Measurements from ENCODE around the gene SLC6A5.

Gene SLC6A5

DNA sequence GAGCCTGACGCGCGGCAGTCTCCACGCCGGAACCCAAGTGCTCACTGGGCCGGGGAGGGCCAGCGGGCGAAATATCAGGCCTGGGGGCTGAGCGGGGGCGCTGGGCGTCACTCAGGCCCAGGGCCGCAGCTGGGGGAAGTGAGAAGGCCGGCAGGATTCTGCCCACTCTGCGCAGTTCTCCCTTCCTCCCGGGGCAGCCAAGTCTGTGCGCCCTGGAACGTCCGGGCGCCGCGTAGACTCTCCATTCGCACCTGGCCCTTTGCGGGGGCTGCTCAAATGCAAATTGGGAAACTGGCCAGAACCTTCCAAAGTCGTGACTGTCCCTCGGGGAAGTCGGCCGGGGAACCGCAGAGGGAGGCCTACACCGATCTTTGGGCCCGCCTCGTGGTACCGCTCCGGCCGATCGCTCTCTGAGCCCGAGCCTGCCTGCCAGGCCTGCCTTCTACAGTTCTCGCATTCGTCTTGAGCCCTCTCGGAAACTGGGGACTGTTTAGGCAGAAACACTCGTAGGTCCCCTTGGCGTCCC is 2.2 kb upstream of the SLC6A5 start:
- no peak for DNase-seq

DNA sequence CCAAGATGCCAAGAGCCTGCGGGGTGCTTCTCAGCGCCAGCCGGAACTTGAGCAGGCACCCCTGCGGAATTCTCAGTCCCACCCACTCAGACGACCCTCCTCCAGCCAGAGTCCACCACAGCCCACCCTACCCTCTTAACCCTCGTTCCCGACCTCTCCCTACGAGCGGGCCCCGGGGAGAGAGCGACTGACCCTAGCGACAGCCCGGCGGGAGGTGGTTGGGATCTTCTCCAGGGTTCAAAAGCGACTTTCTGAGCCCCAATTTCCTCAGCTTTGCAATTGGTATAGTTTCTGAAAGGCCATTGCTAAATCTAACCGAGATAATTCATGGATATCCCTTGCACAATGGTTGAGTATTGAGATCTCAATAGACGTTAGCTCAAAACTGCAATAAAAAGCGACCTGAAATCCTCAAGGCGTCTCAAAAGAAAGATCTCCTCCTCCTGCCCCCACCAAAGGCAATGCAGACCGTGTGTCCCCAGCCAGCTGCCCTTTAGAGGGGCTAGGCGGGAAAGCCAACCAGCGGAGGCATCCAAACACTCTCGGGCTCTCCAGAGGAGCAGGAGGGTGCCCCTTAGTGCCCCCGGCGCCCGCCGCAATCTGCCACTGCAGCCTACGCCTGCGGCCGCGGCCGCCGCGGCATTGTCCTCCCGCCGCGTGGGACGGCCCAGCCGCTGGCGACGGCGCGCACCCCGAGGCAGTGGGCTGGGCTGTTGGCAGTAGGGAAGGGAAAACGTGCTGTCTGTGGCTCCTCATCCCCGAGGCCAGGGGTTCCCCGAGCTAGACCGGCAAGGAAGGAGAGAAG is 1.5 kb upstream of the SLC6A5 start:
- no peak for DNase-seq

DNA sequence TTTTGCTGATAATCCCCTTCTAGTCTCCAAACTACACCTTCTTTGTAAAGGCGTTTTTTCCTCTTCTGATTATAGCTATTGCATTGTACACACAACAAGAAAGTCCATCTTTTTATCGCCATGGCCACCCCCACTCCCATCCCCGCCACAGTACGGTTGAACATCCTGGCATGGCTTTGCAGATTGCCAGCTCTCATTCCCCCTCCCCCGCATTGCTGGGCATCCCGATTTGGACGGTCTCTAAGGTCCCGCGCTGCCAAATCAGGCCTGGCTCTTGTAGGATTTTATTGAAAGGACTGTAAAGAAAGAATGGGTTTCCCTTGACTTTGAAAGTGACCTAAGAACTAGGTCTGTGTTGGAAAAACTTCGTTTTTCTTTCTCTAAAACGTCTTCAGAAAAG is 916 bp upstream of the SLC6A5 start:
- no peak for DNase-seq

DNA sequence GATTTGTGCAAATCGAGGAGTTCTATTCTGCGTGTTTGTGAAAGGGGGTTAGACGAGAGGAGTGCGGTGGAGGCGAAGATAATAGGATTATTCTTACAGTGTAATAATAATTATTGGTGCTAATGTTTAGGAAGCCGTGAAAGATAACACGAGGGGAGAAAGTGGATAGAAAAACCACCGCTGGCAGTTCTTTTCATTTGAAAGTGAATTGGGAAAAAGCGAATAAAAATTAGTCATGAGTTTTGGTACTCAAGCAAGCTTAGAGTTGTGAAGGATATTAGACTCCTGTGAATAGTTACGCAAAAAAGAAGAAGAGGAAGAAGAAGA is 575 bp downstream of the SLC6A5 start:
- no peak for DNase-seq

DNA sequence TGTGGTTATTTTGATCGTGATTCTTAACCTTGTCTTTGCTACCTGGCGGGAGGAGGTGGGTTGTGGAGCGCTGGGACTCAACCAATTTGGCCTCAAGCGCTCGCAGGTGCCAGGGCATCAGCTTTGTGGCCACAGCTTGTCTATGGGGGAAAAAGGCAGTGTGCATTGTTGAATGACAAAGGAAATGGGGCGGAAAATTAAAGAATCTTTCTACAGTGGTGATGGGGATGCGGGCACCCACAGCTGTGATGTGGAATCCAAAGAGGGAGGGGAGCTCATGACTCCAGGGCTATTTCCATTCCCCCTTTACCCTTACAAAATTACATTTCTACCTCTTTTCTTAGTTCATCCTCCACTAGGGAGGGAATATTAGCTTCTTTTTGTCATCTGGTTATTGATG is 1.1 kb downstream of the SLC6A5 start:
- DNase-seq, result no peak

DNA sequence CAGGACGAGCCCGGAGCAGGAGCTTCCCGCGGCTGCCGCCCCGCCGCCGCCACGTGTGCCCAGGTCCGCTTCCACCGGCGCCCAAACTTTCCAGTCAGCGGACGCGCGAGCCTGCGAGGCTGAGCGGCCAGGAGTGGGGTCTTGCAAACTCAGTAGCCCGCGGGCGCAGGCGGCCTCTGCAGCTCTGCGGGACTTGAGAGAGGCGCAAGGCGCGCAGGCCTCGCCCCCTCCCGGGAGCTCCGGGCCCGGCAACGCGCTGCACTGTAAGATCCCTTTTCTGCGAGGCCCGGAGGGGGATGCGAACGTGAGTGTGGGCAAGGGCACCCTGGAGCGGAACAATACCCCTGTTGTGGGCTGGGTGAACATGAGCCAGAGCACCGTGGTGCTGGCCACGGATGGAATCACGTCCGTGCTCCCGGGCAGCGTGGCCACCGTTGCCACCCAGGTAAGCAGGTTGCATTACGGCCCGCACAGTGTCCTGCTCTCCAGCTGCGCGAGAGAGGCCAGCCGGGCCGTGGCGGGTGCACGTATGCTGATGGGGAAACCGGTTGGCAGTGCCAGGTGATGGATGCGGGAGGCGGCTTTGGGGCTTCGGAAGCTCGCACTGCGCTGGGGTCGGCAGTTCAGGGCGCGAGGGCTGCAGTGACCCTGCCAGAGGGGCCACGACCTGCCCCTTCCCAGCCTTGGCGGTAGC is 2.0 kb downstream of the SLC6A5 start:
- DNase-seq, result no peak

DNA sequence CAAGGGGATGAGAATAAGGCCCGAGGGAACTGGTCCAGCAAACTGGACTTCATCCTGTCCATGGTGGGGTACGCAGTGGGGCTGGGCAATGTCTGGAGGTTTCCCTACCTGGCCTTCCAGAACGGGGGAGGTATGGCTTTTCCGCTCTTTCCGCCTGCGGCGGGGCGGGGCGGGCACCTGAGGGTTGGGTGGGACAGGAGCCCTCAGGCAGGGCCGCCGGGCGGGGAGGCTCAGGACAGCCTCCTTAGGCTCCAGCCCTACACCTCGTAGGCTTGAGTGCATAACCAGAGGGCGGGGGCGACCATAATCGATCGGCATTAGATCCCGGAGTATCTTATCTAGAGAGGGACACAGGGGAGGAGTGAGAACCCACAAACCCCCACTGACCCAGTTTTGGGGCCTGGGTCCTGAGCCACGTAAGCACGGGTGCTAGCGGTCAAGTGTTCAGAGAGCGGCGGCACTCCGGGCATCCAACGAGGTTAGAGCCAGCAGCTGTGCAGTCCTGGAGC is 4.9 kb downstream of the SLC6A5 start:
- no peak for DNase-seq

DNA sequence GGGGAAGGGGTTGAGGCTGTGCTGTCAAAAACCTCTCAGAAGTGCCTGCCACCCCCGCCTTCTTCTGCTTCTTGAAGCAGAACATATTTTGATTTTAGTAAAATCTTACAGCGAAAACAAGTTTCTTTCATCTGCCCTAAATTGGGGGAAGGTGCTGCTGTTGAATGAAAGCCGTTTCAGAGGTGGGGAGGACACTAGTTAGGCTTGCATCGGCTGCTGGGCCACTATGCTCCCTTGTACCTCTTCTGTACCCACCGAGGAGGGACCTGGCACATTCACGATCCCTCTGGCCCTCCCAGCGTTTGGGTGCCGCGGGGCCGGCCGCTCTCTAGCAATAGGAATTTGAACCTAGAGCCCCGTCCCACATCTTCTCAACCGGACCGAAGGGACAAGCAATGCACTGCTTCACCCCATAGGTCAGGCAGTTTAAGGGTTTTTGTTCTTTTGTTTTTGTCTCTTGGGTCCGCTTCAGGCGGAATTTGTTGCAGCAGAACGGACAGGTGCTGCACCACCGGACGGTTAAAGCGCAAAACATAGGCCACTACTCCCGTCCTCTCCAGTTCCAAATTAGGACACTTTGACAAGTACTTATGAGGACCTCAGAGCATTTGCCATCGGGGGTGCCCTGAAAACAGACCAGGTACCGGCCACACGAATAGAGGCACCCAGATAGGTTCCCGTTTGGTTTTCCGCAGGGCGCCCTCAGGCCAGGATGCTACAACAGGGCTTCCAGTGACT is 5.6 kb downstream of the SLC6A5 start:
- DNase-seq, result no peak

DNA sequence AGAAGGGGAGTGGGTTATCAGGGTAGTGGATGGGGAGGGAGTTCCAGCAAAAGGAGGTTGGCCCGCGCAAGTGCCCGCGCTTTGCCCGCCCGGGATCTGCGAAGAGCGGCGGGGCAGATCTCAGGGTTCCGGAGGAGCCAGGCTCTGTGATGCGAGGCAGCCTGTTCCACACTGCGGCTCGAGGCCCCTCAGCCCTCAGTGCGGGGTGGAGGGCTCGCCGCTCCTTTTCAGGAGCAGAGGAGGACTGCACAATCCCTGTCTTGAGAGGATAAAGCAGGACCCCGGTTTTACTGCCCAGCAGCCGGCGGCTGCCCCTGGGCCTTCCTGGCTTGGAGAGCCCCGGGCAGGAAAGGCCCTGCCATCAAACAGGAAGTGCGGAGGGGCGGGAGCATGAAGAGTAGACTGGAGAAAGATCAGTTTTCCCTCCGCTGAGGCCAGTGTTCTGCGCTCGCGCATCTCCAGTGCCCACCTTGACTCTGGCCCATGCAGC is 6.2 kb downstream of the SLC6A5 start:
- DNase-seq, result no peak

DNA sequence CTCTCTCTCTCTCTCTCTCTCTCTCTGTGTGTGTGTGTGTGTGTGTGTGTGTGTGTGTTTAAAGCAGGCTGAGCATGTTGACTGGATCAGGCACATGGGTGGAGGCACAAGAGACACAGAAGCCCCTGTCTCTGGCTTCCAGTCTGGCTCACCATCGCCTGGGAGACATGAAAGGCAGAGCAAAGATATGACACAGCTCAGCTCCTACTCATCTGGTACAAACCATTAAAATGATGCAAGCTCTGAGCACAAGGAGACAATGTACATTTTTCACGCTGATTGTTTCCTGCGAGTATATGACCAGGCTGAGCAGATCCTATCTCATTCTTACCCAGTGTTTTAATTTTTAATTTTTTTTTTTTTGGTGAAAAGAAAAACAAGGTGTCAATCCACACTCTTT is 9.5 kb downstream of the SLC6A5 start:
- DNase-seq, result no peak

DNA sequence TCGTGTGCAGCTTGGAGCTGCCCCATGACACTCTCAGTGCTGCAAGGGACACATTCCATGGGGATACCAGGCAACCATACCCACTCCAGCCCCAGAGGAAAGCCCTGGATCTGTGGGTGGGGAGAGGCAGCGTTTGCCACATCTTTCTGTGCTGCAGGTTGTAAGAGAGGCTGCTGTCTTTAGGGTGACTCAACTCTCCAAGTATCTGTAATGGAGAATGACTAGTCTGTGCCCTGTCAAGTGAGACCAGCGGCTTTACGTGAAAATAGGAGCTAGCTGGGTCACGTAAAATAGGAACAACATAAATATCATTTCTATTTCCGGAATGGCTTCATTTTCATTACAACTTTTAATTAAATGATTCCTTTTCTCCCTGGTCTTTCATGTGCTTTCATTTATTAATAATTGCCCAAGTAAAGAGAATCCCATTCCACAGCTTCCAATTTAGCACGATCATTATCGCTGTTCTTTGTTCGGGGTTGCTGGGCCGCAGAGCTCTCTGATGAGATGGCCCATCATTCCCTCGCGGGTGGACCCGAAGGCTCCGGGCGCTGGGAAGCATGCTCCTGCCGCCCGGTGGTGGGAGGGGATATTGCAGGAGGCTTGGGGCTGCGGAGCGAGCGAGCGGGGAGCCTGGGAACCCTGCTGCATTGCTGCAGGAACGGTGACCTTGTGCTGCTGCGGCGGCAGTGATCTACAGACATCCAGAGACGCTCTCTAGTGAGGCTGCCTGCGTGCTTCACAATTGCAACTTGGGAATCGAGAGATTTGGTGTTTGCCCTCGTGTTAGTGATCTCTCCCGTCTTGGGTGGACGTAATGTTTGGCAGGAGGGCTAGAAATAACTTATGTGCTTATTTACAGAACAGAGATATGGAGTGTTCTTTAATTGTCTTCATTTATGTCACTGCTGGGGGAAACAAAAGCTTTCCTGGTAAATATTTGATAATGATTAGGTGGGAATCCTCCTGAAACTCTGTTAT is 10.6 kb downstream of the SLC6A5 start:
- peak; percentile 41 to 44 for DNase-seq

DNA sequence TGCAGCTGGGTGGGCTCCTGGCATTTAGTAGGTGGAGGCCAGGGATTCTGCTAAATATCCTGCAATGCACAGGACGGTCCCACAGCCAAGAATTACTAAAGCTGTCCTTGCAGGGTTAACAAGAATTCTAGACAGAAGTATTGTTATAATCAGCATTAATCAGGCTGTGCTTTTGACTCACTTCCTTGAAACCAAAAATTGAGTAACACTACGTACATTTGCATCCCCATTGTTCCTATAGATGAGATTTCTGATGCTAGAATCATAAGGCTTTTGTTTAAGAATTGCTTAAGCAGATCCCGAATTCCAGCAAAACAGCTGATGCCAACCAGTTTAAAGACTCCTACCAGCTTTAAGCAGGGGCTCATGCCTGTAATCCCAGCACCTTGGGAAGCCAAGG is 11.4 kb downstream of the SLC6A5 start:
- no peak for DNase-seq

DNA sequence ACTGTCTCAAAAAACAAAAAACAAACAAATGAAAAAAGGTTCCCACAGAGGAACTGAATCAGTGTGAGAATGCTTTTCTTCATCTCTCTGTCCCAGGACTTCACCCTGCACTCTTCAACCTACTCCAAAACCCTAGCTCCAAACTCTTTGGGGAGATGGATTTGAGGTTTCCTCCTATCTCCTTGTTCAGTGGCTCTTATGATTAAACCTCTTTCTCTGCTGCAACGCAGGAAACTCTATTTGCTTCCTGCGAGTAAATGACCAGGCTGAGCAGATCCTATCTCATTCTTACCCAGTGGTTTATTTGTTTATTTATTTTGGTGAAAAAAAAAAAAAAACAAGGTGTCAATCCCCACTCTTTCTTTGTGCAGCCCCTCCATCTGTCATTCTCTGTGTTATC is 12.0 kb downstream of the SLC6A5 start:
- DNase-seq, result no peak

DNA sequence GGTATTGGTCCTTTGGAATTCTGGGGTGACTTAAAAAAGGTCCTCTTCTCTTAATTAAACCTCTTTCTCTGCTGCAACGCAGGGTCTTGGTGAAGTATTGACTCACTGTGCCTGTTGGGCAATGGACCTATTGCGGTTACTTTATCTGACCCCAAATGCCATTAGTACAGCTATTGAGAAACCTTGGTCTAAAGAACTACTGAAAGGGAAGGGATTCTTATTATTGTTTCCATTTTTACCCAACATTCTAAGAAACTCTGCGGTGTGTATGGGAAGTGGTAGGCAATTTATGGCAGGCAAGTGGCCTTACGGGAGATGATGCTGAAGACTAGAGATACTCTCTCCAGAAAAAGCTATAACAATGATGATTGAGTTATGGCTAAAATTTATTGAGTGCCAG is 12.5 kb downstream of the SLC6A5 start:
- DNase-seq, result no peak

DNA sequence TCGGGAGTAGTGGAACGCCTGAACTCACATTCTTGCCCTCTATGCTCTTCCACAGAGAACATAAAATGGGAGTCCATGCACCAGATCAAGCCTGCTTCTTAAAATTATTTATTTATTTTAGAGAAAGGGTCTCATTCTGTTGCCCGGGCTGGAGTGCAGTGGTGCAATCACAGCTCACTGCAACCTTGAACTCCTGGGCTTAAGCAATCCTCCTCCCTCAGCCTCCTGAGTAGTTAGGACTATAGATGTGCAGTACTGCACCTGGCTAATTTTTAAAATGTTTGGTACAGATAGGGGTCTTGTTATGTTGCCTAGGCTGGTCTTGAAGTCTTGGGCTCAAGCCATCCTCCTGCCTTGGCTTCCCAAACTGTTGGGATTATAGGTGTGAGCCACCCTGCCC is 13.0 kb downstream of the SLC6A5 start:
- no peak for DNase-seq

DNA sequence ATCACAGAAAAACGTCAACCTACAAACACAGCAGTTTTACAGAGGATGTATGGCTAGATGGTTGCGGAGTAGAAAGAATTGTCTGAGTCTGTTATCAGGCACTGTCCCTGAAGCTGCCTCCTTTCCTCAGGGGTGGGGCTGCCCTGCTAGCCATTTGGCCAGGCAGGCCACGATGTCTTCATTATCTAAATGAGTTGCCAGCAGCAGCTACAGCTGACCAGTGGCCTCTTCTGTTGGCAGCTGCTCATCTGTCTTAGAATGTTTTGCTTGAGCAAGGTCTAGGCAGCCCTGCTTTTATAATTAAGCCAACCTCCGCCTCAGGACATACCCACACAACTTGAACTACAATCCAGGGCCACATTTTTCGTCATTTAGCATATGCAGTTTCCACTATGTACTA is 17.5 kb downstream of the SLC6A5 start:
- DNase-seq, result no peak

DNA sequence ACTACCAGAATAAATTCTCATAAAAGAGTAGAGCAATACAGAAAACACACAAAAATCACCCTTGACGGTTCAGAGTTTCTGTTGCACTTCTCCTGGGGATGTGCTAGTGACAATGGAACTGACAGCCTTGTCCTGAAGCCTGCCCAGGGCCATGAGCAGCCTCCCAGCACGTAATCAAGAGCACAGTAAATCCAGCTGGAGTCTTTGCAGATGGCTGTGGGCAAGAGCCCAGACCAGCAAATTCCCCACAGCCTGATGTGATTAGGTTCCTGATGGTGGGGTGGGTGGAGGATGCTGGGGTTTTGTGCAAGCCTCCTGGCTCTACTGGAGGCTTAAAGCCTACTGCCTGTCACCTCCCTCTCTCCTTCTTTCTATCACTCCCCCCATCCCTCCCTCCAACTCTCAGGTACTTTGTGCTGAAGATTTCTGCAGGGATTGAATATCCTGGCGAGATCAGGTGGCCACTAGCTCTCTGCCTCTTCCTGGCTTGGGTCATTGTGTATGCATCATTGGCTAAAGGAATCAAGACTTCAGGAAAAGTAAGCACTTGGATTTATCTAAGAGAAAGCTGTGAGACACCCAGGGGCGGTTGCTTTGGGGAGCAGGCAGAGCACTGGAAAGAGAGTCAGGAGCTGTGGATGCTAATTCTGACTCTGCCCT is 18.1 kb downstream of the SLC6A5 start:
- no peak for DNase-seq

DNA sequence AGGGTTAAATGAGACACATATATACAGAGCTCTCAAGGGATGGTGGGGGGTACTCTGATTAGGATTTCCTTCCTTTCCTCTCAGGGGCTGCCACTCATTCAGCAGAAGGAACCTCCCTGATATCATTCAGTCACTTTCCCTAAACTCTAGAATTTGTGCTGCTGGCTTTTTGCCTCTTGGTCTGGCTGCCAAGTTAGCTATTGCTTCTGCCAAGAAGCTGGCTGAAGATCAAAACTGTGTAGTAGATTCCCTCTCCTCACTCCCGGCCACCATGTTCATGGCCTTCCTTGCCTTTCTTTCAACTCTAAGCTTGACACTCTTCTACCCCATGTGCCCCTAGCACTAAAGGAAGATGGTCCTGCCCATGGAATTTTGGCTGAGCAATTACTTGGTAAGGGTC is 18.7 kb downstream of the SLC6A5 start:
- DNase-seq, result no peak

DNA sequence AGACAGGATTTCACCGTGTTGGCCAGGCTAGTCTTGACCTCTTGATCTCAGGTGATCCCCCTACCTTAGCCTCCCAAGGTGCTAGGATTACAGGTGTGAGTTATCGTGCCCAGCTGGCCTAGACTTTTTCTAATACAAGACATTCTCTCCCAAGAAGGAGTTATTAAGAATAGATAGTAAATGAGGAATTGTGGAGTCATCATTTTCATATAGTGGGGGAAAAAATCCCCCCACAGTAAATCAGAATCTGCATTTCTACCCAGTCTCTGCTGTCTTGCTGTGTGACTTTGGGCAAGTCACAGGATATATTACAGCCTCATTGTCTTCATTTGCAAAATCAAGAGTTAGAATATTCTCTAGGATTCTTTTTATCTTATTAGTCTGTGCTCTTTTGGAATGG is 21.6 kb downstream of the SLC6A5 start:
- DNase-seq, result no peak

DNA sequence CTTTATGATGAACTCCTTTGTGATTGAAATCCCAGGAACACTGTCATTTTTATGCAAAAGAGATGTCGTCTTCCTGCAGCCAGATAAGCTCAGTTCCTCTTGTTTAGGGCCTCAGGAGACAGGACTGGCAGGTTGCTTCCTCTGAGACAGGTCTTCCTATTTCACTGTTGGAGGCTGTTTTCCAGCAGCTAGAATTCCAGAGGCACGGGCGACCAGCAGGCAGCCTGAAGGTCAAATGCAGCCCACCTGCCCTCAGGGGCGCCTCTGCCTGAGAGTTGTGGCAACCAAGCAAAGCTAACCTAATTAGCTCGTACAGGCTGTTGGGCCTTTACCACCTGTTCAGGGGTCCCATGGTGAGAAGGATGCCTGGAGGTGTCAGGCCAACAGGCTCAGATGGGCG is 22.3 kb downstream of the SLC6A5 start:
- DNase-seq, result no peak

DNA sequence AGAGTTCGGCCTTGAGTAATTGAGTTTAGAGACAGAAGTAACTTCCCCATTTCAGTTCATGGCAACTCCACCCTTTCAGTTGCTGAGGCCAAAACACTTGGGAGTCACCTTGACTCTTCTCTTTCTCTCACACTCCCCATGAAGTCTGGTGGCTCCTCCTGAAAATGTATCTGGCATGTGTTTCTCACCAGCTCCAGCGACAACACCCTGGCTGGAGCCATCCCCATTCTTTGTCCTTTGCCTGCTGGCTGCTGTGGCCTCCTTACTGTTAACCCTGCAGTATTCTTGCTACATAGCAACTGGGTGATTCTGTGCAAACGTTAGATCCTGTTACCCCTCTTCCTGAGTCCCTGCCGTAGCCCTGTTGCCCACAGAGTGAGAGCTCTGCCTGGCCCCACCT is 23.8 kb downstream of the SLC6A5 start:
- DNase-seq, result no peak

DNA sequence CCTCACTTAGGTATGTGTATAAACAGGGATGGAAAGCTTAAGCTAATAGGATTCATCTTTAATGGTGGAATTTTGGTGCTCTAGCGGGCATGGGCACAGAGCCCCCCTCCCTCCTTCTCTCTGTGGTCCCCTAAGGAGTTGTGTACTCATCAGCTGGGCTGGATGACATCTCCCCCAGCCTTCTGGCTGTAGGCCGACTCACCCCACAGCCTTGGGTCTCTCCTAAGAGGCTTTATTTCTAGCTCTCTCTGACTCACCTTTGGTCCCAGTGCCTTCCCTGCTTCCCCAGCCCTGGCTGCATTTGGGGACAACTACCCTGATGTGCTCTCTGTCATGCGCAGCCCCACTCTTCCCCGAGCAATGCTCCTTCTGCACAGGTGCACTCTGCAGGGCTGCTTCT is 26.9 kb downstream of the SLC6A5 start:
- no peak for DNase-seq

All from CD4-positive, alpha-beta T cell treated with Interferon alpha-2 for 1 hour (primary cell).